ENCODE measurements around the gene CLTA. TPM values are rescaled to one million over a fixed set of nuclear protein-coding genes. Genes with fewer than 3 reads are reported as not detected.
A peak's percentile ranks its signal among the peaks of the same experiment; 100 is the strongest.

CLTA gene
- polyA plus RNA-seq, 2 of the 4 experiments (the other 2 are of a cell fraction): 291 to 312 TPM

- Histone ChIP-seq H3K4me3 (no peak overlapping the region), H3K27ac (no peak overlapping the region), H3K4me1 (peaks cover 15% of the 10 kb centered on the region; the same call in 2 of the 3 replicates), H3K4me2 (no peak overlapping the region), H3K9me3 (no peaks in the 10 kb centered on the region)
- no peak for TF ChIP-seq E2F6 (IDR thresholded peaks at IDR 0.05; ENCODE audit: borderline replicate concordance, low read depth)
- no peak for TF ChIP-seq EP300 (IDR thresholded peaks at IDR 0.05)
- no peak for TF ChIP-seq RNF2 (IDR thresholded peaks at IDR 0.05; ENCODE audit: borderline replicate concordance, low read depth)
- TF ChIP-seq CHD2 (IDR thresholded peaks at IDR 0.05; ENCODE audit: low read length, partially characterized antibody): no peak
- no peak for TF ChIP-seq MAX (IDR thresholded peaks at IDR 0.05)
- no peak for TF ChIP-seq TFCP2L1 (CRISPR knock-in tag; IDR thresholded peaks at IDR 0.05)
- no peak for TF ChIP-seq KDM5A (IDR thresholded peaks at IDR 0.05)
- ATAC-seq: no peak
- FAIRE-seq: no peak
- ChIA-PET POLR2A (no interaction called here), CTCF (interaction anchor here (0.6 to 13.7 kb wide), 5 partner anchors 27 to 145 kb away, joined by 3 to 221 read pairs (median 5); no protein-coding TSS in a partner anchor)
- WGBS (ENCODE audit: missing lambda C conversion rate): 94% methylated on average over 1 of the region's 1 CpG
- DNase-seq (ENCODE audit: low read depth in 1 of 2, low spot score in 1 of 2): no peak
Observed at GRCh38 chr9:36251428-36251827, 60.7 kb downstream of the CLTA start.

GRCh38 chr9:36258208-36258995 lies 67.7 kb downstream of the CLTA start, which contains the start of gene GNE:
GNE (minus strand) TSS chr9:36258448; CDS start chr9:36249355, 9,093 bp downstream.
- POLR2A ChIA-PET: interaction anchor here (0.6 to 2.5 kb wide), 18 partner anchors 9 to 326 kb away, joined by 3 to 40 read pairs (median 5); partner anchors contain the start of genes CLTA and RNF38
- CTCF ChIA-PET: interaction anchor here (1.0 to 13.7 kb wide), 7 partner anchors 11 to 92 kb away, joined by 3 to 221 read pairs (median 3); no protein-coding TSS in a partner anchor
- Histone ChIP-seq H3K27ac (peak within 1 kb of the TSS; percentile 97), H3K4me2 (peak within 1 kb of the TSS; percentile 94), H3K4me3 (peak within 1 kb of the TSS; percentile 89), H3K4me1 (peaks cover 6% of the 10 kb centered on the region), H3K9me3 (no peaks in the 10 kb centered on the region)
- ATAC-seq (peak; percentile 92 to 93), FAIRE-seq (no peak), DNase-seq (ENCODE audit: low read depth in 1 of 2, low spot score in 1 of 2) (peak; percentile 83 to 96)
- WGBS (ENCODE audit: missing lambda C conversion rate): 3% methylated on average over 34 of the region's 73 CpGs
- peak; percentile 62; the same call in 1 of the 2 replicates for TF ChIP-seq E2F6 (IDR thresholded peaks at IDR 0.05; ENCODE audit: borderline replicate concordance, low read depth)
- no peak for TF ChIP-seq ZSCAN20 (CRISPR knock-in tag; IDR thresholded peaks at IDR 0.05)
- TF ChIP-seq CBX8 (IDR thresholded peaks at IDR 0.05): no peak
- no peak for TF ChIP-seq HES2 (IDR thresholded peaks at IDR 0.05)
- TF ChIP-seq EP300 (IDR thresholded peaks at IDR 0.05): no peak
- TF ChIP-seq MYC (IDR thresholded peaks at IDR 0.05; ENCODE audit: borderline replicate concordance, low read length): peak; percentile 74; the same call in 1 of the 2 replicates
- no peak for TF ChIP-seq KDM1A (IDR thresholded peaks at IDR 0.05; ENCODE audit: low read depth)
- no peak for TF ChIP-seq ATOH8 (CRISPR knock-in tag; IDR thresholded peaks at IDR 0.05; ENCODE audit: low read depth)
- TF ChIP-seq BHLHE40 (IDR thresholded peaks at IDR 0.05; ENCODE audit: low read depth, low read length): no peak
- no peak for TF ChIP-seq ELK1 (IDR thresholded peaks at IDR 0.05; ENCODE audit: low read depth, low read length)
- TF ChIP-seq RAD21 (conservative IDR thresholded peaks at IDR 0.05 in 1 of 2, IDR thresholded peaks at IDR 0.05 in 1 of 2): peak in 1 of 2 experiments; percentile 12; a peak in 1 of 5 replicates
- TF ChIP-seq HMGXB4 (CRISPR knock-in tag; IDR thresholded peaks at IDR 0.05; ENCODE audit: borderline replicate concordance): no peak
- no peak; the same call in 1 of the 2 replicates for TF ChIP-seq PBX3 (IDR thresholded peaks at IDR 0.05)
- TF ChIP-seq HDAC2 (IDR thresholded peaks at IDR 0.05): no peak
- TF ChIP-seq ZNF302 (CRISPR knock-in tag; IDR thresholded peaks at IDR 0.05): no peak
- no peak for TF ChIP-seq SREBF2 (IDR thresholded peaks at IDR 0.05)
- TF ChIP-seq CEBPB (IDR thresholded peaks at IDR 0.05): no peak
- TF ChIP-seq REST (IDR thresholded peaks at IDR 0.05): no peak; the same call in 1 of the 2 replicates
- no peak for TF ChIP-seq TFCP2L1 (CRISPR knock-in tag; IDR thresholded peaks at IDR 0.05)

Measured in A549 (cell line).